HEK293 (cell line): ENCODE measurements around the gene AK3.

Experiments used
- MYNN ChIP-seq: fragments of 450-650 bp; formaldehyde crosslinking; IDR thresholded peaks from 2 replicates; pipeline ENCODE4 v1.5.1; 2016; ENCODE audit warnings: missing biosample characterization, missing genetic modification characterization, borderline replicate concordance
- ZNF121 ChIP-seq: fragments of 450-650 bp; formaldehyde crosslinking; IDR thresholded peaks from 2 replicates; pipeline ENCODE4 v1.5.1; 2016; ENCODE audit warnings: missing biosample characterization, missing genetic modification characterization
- ZNF132 ChIP-seq: fragments of 450-650 bp; formaldehyde crosslinking; IDR thresholded peaks from 2 replicates; pipeline ENCODE4 v1.5.1; 2017; ENCODE audit warnings: missing biosample characterization, missing genetic modification characterization, borderline replicate concordance
- ZNF157 ChIP-seq: fragments of 450-650 bp; formaldehyde crosslinking; IDR thresholded peaks from 2 replicates; pipeline ENCODE4 v1.5.1; 2016; ENCODE audit warnings: missing biosample characterization, missing genetic modification characterization
- ZNF629 ChIP-seq: fragments of 450-650 bp; formaldehyde crosslinking; IDR thresholded peaks from 2 replicates; pipeline ENCODE4 v1.5.1; 2017; ENCODE audit warnings: missing biosample characterization, missing genetic modification characterization
- TF ChIP-seq, protein P1 (sequence below): fragments of 450-650 bp; formaldehyde crosslinking; IDR thresholded peaks from 2 replicates; pipeline ENCODE4 v1.5.1; 2016; ENCODE audit warnings: missing biosample characterization, missing genetic modification characterization, low read depth
- TF ChIP-seq, protein P2 (sequence below): fragments of 450-650 bp; formaldehyde crosslinking; IDR thresholded peaks from 2 replicates; pipeline ENCODE4 v1.5.1; 2016; ENCODE audit warnings: missing biosample characterization, missing genetic modification characterization
- TF ChIP-seq, protein P3 (sequence below): fragments of 450-650 bp; formaldehyde crosslinking; IDR thresholded peaks from 2 replicates; pipeline ENCODE4 v1.5.1; 2016; ENCODE audit warnings: missing biosample characterization, missing genetic modification characterization
- TF ChIP-seq, protein P4 (sequence below): fragments of 450-650 bp; formaldehyde crosslinking; IDR thresholded peaks from 2 replicates; pipeline ENCODE4 v1.5.1; 2017; ENCODE audit warnings: missing biosample characterization, missing genetic modification characterization
- TF ChIP-seq, protein P5 (sequence below): fragments of 450-650 bp; formaldehyde crosslinking; IDR thresholded peaks from 2 replicates; pipeline ENCODE4 v1.5.1; 2016; ENCODE audit warnings: missing biosample characterization, missing genetic modification characterization

DNA sequence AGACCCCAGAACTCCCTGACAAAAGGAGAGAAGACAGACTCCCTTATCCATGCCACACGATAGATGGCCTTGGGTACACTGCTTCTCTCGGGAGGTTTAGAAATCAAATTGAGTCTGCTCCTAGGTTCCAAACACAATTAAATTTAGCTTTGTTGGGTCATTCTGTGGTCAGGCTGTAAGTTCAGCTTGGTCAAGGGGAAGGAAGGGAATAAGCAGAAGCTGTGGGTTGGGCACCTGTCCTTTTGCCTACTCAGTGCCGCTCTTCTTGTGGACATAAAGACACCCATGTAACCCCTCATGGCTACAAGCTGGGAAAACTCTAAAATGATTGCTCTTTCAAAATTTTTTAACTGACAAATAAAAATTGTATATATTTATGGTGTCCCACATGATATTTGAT, 19.1 kb upstream of the AK3 start:
- no peak for TF ChIP-seq ZNF121 (tag by site-specific recombination)
- TF ChIP-seq, protein P1, sequence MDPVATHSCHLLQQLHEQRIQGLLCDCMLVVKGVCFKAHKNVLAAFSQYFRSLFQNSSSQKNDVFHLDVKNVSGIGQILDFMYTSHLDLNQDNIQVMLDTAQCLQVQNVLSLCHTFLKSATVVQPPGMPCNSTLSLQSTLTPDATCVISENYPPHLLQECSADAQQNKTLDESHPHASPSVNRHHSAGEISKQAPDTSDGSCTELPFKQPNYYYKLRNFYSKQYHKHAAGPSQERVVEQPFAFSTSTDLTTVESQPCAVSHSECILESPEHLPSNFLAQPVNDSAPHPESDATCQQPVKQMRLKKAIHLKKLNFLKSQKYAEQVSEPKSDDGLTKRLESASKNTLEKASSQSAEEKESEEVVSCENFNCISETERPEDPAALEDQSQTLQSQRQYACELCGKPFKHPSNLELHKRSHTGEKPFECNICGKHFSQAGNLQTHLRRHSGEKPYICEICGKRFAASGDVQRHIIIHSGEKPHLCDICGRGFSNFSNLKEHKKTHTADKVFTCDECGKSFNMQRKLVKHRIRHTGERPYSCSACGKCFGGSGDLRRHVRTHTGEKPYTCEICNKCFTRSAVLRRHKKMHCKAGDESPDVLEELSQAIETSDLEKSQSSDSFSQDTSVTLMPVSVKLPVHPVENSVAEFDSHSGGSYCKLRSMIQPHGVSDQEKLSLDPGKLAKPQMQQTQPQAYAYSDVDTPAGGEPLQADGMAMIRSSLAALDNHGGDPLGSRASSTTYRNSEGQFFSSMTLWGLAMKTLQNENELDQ (tag by site-specific recombination), result no peak
- no peak for TF ChIP-seq MYNN
- no peak for TF ChIP-seq ZNF132 (tag by site-specific recombination)
- TF ChIP-seq ZNF629 (tag by site-specific recombination), result no peak
- TF ChIP-seq, protein P2, sequence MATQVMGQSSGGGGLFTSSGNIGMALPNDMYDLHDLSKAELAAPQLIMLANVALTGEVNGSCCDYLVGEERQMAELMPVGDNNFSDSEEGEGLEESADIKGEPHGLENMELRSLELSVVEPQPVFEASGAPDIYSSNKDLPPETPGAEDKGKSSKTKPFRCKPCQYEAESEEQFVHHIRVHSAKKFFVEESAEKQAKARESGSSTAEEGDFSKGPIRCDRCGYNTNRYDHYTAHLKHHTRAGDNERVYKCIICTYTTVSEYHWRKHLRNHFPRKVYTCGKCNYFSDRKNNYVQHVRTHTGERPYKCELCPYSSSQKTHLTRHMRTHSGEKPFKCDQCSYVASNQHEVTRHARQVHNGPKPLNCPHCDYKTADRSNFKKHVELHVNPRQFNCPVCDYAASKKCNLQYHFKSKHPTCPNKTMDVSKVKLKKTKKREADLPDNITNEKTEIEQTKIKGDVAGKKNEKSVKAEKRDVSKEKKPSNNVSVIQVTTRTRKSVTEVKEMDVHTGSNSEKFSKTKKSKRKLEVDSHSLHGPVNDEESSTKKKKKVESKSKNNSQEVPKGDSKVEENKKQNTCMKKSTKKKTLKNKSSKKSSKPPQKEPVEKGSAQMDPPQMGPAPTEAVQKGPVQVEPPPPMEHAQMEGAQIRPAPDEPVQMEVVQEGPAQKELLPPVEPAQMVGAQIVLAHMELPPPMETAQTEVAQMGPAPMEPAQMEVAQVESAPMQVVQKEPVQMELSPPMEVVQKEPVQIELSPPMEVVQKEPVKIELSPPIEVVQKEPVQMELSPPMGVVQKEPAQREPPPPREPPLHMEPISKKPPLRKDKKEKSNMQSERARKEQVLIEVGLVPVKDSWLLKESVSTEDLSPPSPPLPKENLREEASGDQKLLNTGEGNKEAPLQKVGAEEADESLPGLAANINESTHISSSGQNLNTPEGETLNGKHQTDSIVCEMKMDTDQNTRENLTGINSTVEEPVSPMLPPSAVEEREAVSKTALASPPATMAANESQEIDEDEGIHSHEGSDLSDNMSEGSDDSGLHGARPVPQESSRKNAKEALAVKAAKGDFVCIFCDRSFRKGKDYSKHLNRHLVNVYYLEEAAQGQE, result no peak
- TF ChIP-seq, protein P3, sequence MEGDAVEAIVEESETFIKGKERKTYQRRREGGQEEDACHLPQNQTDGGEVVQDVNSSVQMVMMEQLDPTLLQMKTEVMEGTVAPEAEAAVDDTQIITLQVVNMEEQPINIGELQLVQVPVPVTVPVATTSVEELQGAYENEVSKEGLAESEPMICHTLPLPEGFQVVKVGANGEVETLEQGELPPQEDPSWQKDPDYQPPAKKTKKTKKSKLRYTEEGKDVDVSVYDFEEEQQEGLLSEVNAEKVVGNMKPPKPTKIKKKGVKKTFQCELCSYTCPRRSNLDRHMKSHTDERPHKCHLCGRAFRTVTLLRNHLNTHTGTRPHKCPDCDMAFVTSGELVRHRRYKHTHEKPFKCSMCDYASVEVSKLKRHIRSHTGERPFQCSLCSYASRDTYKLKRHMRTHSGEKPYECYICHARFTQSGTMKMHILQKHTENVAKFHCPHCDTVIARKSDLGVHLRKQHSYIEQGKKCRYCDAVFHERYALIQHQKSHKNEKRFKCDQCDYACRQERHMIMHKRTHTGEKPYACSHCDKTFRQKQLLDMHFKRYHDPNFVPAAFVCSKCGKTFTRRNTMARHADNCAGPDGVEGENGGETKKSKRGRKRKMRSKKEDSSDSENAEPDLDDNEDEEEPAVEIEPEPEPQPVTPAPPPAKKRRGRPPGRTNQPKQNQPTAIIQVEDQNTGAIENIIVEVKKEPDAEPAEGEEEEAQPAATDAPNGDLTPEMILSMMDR (tag by site-specific recombination), result no peak
- TF ChIP-seq, protein P4, sequence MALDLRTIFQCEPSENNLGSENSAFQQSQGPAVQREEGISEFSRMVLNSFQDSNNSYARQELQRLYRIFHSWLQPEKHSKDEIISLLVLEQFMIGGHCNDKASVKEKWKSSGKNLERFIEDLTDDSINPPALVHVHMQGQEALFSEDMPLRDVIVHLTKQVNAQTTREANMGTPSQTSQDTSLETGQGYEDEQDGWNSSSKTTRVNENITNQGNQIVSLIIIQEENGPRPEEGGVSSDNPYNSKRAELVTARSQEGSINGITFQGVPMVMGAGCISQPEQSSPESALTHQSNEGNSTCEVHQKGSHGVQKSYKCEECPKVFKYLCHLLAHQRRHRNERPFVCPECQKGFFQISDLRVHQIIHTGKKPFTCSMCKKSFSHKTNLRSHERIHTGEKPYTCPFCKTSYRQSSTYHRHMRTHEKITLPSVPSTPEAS (tag by site-specific recombination), result no peak
- TF ChIP-seq, protein P5, sequence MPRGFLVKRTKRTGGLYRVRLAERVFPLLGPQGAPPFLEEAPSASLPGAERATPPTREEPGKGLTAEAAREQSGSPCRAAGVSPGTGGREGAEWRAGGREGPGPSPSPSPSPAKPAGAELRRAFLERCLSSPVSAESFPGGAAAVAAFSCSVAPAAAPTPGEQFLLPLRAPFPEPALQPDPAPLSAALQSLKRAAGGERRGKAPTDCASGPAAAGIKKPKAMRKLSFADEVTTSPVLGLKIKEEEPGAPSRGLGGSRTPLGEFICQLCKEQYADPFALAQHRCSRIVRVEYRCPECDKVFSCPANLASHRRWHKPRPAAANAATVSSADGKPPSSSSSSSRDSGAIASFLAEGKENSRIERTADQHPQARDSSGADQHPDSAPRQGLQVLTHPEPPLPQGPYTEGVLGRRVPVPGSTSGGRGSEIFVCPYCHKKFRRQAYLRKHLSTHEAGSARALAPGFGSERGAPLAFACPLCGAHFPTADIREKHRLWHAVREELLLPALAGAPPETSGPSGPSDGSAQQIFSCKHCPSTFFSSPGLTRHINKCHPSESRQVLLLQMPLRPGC, result no peak
- TF ChIP-seq ZNF157 (tag by site-specific recombination), result no peak
